ENCODE results near the gene TTC32.

The TTC32 gene

DNA sequence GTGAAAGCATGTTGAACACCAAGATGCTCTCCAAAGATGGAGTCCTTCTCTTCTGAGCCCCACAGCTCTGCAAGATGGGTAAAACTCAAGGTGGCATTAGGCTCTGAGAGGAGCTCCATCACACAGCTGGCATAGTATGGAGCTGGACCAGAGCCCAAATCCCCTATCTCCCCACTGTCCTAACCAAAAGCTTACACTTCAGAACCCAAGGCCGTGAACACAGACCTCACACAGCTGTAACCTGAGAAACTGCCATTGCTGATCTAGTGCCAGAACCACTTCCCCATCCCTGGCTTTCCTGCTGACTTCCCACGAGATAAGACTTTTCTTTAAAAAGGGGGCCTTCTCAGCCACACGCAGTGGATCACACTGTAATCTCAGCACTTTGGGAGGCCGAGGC is 25.0 kb downstream of the TTC32 start:
- no peak for DNase-seq (ENCODE audit: low read depth in 2 of 2)

DNA sequence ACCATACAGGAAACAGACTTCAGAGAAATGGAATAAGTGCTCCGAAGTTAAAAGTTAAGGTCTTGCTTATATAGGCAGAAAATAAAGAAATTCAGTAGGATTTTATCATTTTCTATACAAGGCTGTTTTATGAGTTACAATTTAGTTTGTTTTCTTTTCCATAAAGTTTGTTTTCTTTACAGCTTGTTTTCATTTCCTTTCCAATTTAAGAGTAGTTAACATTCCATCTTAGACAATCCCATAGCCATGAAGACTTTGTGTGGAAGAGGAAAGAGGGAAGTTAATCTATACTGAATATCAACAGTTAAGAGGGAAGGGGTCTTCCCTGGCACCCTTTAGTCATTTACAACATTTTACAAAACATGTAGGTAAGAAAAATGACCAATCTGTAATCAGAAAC is 26.5 kb downstream of the TTC32 start:
- DNase-seq (ENCODE audit: low read depth in 2 of 2), result no peak

DNA sequence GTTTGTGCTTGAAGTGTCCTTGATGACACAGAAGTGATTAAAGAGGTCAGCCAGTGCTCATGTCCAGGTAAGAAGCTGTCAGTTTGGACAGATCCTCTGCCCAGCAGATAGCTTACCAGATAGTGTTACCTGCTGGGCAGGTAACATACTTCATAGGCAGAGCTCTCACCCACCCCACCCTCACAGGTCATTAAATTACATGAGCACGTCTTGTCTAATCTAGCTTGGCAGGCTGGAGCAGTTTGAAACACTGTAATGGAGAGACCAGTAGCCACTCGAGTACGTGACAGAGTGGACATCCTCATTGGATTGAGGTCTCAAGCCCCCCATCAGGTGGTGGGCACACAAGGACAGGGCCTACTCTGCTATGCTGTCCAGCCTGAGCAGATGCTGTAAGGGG is 27.1 kb downstream of the TTC32 start:
- no peak for DNase-seq (ENCODE audit: low read depth in 2 of 2)

- DNase-seq (ENCODE audit: low read depth in 2 of 2), result no peak
Measured at GRCh38 chr2:19873014-19873413, 28.8 kb downstream of the TTC32 start.

- DNase-seq (ENCODE audit: low read depth in 2 of 2), result no peak
Measured at GRCh38 chr2:19872302-19872701, 29.5 kb downstream of the TTC32 start.

- no peak for DNase-seq (ENCODE audit: low read depth in 2 of 2)
Measured at GRCh38 chr2:19871836-19872235, 29.9 kb downstream of the TTC32 start.

- DNase-seq (ENCODE audit: low read depth in 2 of 2), result no peak
Measured at GRCh38 chr2:19870792-19871191, 31.0 kb downstream of the TTC32 start.

DNA sequence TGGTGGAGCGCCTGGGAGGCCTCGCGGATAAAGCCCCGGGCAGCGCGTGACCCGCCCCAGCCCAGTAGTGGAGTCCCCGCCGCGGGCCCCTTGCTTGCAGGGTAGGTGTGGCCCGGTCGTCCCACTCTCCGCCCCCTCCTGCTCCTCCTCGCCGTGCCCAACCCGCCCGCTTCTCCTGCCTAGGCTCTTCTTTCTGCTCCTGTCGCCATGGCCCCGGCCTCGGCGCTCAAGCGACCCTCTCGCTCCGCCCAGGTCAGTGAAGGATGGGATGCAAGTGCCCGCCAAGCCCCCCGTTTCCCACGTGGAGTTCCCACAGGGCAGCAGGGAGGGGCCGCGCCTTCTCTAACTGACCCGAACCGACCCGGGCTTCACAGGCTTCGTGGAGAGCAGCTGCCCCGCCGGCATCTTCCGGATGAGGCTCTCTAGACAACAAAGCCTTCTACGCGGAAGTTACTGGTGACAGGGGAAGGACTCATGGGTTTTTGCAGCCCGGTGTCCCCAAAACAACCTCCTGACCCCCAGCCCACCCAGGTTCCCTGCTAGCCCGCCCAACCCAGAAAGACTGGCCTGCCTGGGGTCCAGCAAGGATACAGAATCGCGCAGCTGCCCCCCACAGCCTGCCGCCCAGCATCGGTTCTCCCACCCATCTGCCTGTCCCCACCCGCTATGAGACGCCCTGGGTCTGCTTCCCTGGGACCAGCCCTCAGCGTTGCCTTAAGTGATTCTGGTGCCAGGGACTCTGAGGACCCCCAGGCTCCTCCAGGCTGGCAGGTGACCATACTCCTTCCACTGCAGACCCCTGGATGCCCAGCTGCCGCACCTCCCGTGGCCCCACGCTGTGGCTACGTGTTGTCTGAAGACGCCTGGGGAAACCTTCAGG is 32.8 kb downstream of the TTC32 start:
- DNase-seq (ENCODE audit: low read depth in 2 of 2), result peak; percentile 31 to 40

DNA sequence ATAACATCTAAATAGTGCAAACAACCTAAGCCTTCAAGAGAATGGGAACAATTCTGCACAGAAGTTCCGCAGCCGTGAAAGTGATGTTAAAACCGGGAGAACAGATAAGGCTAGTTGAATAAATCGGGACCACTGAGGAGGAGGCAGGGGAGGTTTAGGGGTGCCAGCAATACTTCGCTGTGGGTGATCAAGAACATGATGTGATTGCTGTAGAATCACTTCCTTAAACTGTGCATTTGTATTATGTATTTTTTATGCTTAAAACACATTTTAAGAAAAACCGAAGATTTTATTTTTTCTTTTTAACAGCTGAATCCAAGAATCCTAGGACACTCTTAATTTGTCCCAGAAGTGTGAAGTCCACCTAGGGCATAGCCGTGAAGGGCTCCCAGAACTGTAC is 33.6 kb downstream of the TTC32 start:
- DNase-seq (ENCODE audit: low read depth in 2 of 2), result no peak

- DNase-seq (ENCODE audit: low read depth in 2 of 2), result no peak
Measured at GRCh38 chr2:19866771-19867170, 35.0 kb downstream of the TTC32 start.

DNA sequence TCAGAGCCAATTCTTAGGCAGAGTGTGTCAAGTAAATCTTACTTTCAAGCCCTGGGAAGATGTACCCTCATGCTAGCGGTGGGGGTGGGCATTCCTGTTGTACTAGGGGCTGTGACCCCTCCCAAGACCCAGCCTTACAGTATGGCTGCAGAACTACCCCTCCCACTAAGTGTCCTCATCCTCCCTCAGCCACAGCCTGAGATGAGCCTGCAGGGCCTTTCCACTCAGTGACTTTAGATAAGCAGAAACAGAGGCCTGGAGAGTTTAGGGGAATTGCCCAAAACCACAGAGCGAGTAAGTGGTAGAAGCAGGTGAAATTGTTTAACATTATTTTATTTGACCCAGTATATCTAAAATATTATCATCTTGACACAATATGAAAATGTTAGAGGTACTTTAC is 36.6 kb downstream of the TTC32 start:
- no peak for DNase-seq (ENCODE audit: low read depth in 2 of 2)

GRCh38 chr2:19864381-19864780 is 37.4 kb downstream of the TTC32 start:
- DNase-seq (ENCODE audit: low read depth in 2 of 2), result no peak

- peak; percentile 40 to 41 for DNase-seq (ENCODE audit: low read depth in 2 of 2)
Measured at GRCh38 chr2:19863303-19864041, 38.3 kb downstream of the TTC32 start.

- no peak for DNase-seq (ENCODE audit: low read depth in 2 of 2)
Measured at GRCh38 chr2:19861813-19862212, 40.0 kb downstream of the TTC32 start.

GRCh38 chr2:19860022-19860421 is 41.8 kb downstream of the TTC32 start:
- no peak for DNase-seq (ENCODE audit: low read depth in 2 of 2)

DNA sequence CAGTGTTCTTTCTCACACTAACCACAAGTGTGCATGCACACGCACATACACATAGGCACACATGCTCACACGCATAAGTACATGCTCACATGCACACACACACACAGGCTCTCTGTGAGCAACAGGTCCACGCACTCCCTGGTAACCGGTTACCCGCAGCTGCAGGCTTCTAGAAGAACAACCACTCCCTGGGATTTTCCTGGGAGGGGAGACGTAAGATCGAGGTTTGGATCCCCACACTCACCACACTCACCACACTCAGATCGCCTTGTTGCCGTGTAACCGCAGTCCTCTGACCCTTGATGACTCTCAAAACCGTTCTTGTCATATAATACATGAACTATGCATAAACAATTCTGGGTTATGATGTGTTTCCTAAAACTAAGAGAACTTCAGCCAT is 42.2 kb downstream of the TTC32 start:
- no peak for DNase-seq (ENCODE audit: low read depth in 2 of 2)

DNA sequence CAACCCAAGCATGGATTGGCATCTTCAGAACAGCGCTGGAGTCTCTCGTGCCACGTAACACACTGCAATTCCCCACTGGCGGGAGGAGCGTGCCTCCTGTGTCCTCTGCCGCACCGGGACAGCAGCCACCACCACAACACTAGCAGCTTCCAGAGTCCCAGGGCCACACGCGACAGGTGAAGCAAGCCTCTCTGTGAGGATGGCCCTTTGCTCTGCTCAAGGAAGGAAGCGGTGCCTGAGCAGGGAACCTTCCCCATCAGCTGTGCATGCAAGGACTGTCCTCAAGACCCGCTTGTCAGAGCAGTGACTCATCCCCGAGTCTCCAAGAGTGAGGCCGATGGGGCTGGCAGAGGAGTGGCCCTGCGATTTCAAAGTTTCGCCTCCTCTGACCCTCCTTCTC is 44.0 kb downstream of the TTC32 start:
- no peak for DNase-seq (ENCODE audit: low read depth in 2 of 2)

DNA sequence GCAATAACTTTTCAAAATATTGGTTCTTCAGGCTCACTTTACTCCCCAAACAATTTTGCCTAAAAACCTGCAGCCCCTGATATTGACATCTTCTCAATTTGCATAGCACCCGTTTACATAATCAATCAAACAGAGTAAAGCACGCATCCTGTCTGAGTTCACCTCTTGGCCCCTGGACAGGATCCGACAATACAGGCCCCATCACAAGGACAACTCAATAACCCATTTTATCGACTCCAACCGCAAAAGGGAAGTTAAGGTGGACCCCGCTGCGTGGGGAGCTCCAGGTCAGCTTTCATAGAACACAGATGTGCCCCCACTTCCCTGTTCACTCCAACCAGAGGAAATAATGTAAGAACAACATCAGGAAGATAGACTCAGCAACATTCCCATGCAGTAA is 44.7 kb downstream of the TTC32 start:
- no peak for DNase-seq (ENCODE audit: low read depth in 2 of 2)

- no peak for DNase-seq (ENCODE audit: low read depth in 2 of 2)
Measured at GRCh38 chr2:19855542-19856431, 46.0 kb downstream of the TTC32 start.

- DNase-seq (ENCODE audit: low read depth in 2 of 2), result no peak
Measured at GRCh38 chr2:19854596-19855541, 46.9 kb downstream of the TTC32 start.

- no peak for DNase-seq (ENCODE audit: low read depth in 2 of 2)
Measured at GRCh38 chr2:19851116-19851695, 50.6 kb downstream of the TTC32 start.
